Caki2 (cell line): ENCODE measurements around the gene CAV3. TPM values are rescaled to one million over a fixed set of nuclear protein-coding genes. Genes with fewer than 3 reads are reported as not detected.
A peak's percentile ranks its signal among the peaks of the same experiment; 100 is the strongest.
"Not testable (repeated sequence)": the region's sequence is repeated elsewhere in the genome, so short reads cannot be mapped to it uniquely, and the experiment has no call there.

ENCODE experiments used
- DNase-seq: peaks from one replicate; pipeline ENCODE4 v3.0.0-alpha.2; 2015; ENCODE audit warnings: low read depth
- in situ Hi-C: cut with HindIII; loops from 2 replicates; pipeline ENCODE4 v1.10.0; 2016; ENCODE audit warnings: low sequenced_read_pairs, low pct_unique_long_range_greater_than_20kb, mixed read lengths
- total RNA-seq: library from RNA; depleted of rRNA; stranded (reverse); fragments of >200 nt; shearing (Covaris generic); gene quantifications from 2 replicates; pipeline ENCODE4 v1.2.3, GENCODE V29; 2014; ENCODE audit warnings: low replicate concordance; rRNA removed

Gene CAV3
- not detected in 2 replicates for total RNA-seq

DNA sequence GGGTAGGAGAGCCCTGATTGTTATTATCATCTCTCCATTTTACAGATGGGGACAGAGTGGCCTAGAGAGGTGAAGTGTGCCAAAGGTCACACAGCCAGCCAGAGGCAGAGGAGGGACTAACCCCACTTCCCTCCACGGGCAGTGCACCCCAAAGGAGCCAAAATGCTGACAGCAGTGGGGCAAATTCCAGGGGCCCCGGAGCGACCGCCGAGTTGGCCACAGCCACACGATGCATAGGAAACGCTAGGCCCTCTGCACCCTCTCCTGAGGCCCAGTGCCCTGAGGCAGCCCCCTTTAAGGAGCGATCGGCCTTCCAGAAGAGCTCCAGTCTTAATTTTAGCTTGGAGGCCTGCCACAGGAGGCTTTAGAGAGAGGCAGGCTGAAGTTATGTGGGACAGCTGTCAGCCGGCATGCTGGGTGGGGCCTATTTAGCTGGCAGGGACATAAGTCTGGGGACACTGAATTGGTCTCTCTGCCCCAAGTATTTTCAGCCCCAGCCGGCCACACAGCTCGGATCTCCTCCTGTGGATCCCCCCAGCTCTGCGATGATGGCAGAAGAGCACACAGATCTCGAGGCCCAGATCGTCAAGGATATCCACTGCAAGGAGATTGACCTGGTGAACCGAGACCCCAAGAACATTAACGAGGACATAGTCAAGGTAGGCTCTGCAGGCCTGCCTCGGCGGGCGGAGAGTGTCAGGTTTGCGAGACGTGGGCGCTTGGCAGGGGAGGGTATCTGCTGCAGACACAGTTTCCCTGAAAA is at the start of gene CAV3:
TSS of gene CAV3 (plus strand) at position 471 of the 763 bp plus-strand sequence. CDS start at position 546, 75 bp downstream.
- in situ Hi-C loops: no loop called here
- DNase-seq: no peak

DNA sequence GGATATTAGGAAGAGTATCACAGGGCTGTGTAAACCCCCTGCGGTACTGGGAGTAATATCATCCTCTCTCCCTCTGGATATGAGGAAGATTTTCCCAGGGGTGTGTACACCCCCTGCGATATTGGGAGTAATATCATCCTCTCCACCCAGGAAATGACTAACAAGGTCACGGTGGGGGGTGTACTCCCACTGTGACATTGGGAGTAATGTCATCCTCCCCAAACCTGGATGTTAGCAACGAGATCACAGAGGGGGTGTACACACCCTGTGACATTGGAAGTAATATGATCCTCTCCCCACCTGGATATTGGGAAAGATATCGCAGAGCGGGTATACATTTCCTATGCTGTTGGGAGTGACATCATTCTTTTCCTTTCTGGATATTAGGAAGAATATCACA is 48.6 kb upstream of the CAV3 start:
- DNase-seq, in situ Hi-C loops: not testable (repeated sequence)

DNA sequence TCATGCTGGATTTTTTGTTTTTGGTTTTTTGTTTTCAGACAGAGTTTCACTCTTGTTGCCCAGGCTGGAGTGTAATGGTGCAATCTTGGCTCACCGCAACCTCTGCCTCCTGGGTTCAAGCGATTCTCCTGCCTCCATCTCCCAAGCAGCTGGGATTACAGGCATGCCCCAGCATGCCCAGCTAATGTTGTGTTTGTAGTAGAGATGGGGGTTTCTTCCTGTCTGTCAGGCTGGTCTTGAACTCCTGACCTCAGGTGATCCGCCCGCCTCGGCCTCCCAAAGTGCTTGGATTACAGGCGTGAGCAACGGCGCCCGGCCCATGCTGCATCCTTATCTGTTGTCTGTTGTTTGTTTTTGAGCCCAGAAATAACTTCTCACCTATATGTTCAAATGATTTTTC is 42.3 kb upstream of the CAV3 start:
- DNase-seq, in situ Hi-C loops: not testable (repeated sequence)

DNA sequence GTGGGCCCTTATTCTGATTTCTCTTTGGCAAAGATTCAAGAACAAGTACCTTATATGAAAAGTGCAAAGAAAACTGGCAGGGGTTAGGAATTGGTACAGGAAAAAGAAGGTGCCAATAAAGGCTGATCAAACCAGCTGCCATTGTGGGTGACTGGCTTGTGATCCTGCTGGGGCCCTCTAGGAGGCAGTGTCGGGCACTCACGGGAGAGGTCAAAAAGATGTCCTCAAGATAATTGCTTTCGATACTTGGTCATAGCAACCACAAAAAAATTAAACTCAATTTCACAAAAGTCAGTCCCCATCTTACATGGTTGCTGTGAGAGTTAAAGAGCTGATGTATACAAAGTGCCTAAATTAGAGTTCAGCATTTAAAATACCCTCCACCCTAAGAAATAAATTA is 31.0 kb upstream of the CAV3 start:
- in situ Hi-C loops: no loop called here
- DNase-seq: no peak

DNA sequence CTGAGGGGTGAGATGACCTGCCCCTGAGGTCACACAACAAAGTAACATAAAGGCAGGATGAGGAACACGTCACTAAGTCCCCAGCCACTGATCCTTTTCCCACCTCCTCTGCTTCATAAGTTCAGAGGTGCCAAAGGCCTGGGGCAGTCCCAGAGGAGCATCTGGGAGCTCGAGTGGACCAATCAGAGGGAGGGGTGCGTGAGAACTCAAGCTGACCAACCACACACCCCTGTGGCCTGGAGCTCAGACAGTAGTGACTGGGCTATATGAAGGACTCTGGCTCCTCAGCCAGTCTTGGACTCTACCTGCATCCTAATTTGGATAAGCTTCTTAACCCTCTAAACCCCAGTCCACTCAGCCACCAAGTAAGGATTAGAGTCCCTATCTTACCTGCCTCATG is 28.0 kb upstream of the CAV3 start:
- DNase-seq: no peak
- in situ Hi-C loops: no loop called here

DNA sequence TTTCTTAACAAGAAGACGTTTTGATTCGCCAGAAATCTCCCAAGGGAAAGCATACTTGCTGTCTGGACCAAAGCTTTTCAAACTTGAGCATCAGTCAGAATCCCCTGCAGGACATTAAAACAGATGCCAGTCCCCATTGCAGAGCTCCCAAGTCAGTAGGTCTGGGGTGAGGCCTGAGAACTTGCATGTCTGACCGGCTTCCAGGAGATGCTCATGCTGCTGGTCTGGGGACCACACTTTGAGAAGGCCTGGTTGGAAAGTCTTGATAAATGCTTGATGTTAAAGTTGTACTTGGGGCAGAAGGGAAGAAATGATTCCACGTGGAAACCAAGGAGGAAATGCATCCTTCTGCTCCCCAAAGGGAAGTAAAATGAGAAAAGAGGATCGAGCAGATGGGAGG is 24.3 kb upstream of the CAV3 start:
- in situ Hi-C loops: no loop called here
- no peak for DNase-seq

DNA sequence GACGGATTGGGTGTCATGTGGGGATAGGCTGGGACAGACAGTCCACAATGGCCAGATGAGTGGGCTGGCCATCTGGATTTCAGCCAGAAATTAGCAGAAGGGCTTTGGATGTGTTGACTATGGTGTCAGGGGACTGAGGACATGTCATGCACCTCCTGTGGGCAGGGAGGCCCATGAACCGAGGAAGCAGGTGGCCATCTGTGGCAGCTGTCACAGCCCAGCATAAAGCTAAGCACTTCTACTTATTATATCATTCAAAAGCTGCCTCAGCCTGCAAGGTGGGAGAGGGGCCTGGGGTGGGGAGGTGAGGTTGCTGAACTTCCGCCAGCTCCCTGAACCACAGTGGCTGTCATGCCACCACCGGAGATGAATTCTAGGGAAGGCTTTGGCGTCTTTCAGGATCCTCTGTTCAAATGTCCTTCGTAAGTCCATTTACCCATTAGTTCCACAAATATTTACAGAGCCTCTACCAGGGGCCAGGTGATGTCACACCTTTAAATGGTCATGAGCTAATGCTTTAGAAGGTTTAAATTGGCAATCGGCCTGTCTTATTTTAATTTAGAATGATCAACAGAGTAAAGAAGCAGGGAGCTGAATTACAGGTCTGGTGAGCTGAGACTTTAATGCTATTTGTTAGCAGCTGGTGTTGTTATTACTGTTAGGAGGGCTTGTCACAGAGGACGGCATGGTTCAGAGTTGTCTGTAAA is 23.6 kb upstream of the CAV3 start:
- in situ Hi-C loops: no loop called here
- no peak for DNase-seq

DNA sequence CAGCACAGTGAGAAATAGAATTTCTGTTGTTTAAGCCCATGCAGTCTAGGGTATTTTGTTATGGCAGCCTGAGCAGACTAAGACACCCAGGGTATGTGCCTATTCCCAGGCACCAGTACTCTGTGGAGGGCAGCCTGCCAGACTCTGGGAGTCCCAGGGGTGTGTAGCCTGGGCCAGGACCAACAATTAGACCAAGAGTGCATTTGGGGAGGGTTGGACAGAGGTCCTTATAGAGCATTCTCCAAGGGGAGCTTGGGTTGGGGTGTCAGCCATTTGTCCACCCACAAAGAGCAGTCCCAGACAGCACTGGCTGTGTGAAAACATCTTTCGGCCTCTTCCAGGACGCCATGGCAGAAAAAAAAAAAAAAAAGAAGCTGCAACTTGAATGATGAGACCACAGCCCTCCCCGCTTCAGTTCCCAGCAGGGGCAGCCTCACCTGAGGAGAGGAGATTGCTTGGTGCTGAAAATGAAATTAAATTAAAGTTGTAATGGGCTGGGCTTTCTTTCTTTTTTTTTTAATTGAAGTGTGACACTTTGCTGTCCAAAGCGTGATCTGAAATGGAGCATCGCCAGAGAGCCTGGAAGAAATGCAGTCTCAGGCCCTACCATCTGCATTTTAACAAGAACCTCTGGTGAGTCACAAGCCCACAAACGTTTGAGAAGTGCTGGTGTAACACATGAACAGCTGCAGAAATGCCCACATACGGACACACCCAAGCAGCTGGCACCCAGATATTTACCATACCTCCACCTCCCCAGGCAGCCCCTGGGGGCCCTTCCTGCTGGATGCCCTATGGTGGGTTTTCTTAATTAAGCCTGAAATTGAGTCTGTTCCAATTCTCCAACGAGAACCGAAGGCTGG is 21.3 kb upstream of the CAV3 start:
- in situ Hi-C loops: no loop called here

DNA sequence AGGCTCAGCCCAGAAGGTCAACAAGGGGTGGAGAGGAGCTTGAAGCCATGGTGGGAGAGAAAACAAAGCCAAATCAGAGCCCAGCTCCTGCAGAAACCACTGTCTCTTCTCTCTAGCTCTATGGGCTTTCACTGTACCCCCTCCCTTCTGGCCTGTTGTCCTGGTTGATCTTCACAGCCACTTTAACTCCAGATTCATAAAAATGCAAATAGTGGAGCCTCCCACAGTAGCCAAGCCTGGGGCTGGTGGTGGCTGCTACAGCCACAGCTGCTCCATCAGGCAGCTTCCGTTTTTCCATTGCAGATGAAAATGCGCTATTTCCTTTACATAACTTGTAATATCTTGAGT is 20.7 kb upstream of the CAV3 start:
- in situ Hi-C loops: no loop called here
- DNase-seq: no peak

More for the DNA sequence above, 21.3 kb upstream of the CAV3 start:
- no peak for DNase-seq

DNA sequence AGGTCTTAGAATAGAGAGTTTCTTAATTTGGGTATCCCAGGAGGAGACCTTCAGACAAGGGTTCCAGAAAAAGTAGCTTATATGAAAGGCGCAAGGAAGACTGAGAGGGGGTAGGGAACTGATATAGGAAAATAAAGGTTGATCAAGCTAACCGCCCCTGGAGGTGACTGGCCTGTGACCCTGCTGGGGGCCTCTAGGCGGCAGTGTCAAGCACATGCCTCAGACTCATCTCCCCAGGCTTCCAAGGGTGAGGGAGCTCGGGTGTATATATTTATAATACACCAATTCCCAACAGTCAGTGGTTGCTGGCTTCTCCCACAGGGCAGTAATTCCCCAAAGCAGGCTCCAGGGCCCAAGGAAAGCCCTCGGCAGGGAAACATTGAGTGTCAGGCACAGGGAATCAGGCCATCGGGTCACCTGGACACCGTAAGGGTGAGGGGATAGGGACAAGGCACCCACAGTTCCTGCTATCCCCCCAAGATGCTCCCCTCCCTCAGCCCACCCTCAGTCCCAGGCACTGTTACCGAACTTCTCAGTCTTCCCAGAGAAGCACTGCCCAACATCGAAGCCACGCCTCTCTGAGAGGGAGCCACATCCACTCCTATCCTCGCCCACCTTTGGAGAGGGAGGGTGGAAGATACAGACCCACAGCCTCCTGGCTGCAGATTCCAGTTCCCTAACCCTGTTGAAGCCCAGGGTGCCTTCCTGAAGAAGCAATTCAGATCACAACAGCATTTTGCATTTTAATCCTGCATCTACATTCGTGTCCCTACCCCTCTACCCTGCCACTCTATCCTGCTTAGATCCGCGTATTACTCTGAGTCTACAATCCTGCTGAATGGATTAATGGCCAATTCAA is 19.5 kb upstream of the CAV3 start:
- DNase-seq: no peak
- in situ Hi-C loops: no loop called here

DNA sequence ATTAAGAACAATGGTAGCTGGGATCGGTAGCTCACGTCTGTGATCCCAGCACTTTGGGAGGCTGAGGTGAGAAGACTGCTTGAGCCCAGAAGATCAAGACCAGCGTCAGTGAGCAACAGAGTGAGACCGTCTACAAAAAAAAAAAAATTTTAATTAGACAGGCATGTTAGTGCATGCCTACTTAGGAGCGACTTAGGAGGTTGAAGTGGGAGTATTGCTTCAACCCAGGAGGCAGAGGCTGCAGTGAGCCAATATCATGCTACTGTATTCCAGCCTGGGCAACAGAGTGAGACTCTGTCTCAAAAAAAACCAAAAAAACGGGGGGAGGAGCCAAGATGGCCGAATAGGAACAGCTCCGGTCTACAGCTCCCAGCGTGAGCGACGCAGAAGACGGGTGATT is 17.8 kb upstream of the CAV3 start:
- in situ Hi-C loops, DNase-seq: not testable (repeated sequence)

DNA sequence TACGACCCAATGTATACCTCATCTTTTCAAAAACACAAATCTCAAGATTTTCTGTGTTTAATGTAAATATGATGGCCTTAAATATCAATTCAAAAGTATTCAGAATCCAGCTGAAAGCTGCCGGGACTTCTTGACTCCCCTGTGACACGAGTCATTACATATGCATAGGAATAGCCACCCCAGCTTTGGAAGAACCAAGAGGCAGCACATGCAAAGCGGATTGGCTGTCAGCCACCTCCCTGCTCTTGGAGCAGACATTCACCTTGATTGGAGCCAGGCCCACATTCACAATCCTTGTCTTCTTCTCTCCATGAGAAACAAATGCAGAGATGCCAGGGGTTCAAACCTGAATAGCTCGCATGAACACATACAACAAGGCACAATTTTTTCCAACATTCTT is 10.8 kb upstream of the CAV3 start:
- in situ Hi-C loops: no loop called here
- no peak for DNase-seq

DNA sequence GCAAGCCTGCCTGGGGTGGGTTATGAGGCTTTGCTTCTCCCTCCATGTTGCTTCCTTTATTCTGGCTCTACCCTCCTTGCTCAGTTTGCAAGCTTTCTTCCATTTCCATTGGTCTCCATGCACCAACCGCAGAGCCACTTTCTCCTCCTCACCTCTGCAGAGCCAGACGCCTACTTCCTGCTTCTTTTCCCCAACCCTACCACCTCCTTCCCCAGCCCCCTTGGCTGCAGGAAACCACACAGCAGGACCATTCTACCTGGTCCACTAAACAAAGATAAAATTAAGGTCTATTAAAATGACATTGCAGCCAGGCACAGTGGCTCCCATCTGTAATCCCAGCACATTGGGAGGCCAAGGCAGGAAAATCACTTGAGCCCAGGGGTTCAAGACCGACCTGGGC is 10.0 kb upstream of the CAV3 start:
- in situ Hi-C loops: no loop called here

DNA sequence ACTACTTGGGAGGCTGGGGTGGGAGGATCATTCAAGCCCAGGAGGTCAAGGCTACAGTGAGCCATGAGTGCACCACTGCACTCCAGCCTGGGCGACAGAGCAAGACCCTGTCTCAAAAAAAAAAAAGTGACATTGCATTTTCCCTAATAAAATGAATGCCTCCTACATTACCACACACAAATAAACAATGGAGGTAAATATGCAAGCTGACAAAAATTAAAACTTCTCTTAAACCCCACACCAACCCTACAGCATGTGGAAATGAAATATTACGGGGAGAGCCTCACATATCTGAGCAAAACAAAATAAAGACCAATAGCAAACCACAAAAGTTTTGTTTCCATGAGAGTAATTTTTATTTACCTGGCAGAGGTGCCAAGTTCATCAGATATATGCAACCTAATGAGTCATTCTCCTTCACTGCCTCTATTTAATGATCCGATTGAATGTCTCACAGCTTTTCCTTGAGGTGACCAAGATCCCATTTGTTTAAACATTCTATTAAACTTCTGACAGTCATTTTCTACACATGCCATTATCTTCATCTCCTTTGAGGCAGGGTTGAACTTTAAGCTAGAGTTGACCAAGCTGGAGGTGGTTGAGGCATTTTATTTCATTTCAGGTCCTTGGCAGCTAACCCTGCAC is 9.4 kb upstream of the CAV3 start:
- in situ Hi-C loops: no loop called here

More for the DNA sequence above, 10.0 kb upstream of the CAV3 start:
- no peak for DNase-seq

DNA sequence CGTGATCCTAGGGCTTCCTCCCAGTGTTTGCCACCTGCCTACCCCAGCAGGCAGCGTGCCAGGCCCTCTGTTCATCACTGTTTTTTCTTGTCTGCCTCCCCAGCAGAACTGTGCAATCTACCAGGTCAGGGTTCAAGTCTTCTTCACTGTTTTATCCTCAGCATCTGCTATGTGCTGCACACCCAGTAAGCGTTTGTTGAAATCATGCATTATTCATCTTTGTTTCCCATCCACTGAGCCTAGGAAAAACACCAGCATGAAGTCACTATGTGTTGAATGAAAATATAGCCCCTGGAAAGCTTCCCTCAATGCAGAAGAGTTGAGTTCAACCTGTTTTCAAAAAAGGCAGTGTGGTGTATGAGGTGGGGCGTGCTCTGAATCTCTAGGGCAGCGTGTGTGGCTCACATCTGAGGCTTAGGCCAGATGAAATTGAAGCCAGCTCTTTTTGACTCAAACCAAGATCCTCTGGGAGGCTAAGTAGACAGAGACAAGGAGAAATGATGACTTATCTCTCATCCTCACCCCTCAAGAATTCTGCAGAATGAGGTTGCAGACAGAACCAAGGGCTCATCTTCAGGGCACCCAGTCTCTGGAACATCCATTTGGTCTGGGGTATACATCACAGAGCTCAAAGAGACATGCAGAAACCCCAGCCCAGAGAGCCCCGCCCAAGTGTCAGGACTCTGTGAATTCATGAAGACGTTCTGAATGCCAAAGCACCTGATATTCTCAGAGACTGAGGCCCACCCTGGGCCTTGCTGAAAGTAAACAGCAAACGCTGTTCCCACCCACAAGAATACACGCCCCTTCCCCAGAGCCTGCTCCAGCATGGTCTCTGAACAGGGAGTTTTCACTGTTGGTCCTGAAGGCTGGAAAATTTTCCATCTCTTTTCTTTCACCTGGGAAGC is 5.7 kb upstream of the CAV3 start:
- no peak for DNase-seq
- in situ Hi-C loops: no loop called here

More for the DNA sequence above, 9.4 kb upstream of the CAV3 start:
- peak; percentile 76 for DNase-seq

DNA sequence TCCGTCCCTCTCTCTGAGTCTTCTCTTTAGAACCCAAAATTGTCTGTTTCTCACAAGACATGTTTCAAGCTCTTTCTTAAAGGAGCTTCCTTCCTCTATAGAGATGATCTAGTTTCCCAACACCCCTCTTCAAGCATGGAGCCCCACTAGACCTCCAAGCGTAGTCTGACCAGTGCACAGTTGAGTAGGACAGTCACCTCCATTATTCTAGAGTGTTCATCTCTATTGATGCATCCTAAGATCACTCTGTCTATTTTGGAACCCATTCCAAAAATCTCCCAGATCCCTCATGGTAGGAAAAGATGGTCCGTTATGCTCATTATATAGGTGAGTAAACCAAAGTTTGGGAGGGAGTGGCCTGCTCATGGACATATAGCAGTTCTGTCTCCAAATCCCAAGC is 4.1 kb upstream of the CAV3 start:
- in situ Hi-C loops: no loop called here
- DNase-seq: no peak

DNA sequence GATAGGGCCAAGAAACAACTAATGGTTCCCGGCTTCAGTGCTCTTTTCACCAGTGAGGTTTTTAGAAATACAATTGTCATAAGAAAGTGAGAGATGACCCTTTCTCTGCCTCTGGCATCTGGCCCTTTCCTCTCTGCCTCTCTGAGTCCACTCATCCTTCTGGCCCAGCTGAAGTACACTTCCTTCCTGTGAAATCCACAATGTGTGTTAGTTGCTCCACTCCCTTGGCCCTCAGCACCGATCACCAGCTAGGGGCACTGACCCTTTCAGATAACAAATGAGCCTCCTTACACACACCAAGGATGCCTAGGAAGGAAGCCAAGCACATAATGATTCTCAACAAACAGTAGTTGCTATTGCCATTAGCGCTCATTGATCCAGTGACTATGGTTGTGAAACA is 2.9 kb upstream of the CAV3 start:
- in situ Hi-C loops: no loop called here

More for the DNA sequence above, 2.9 kb upstream of the CAV3 start:
- DNase-seq: no peak
